Uterus (tissue), 2 donors: ENCODE results near the gene ZBTB7C.

Experiments used
- CTCF ChIP-seq, 4 experiments: fragments of 200-600 bp in 2 of 4; fragments of 450-650 bp in 2 of 4; sonication (generic) in 2 of 4; IDR thresholded peaks; one replicate each; pipeline ENCODE4 v1.5.1; 2016 to 2019; ENCODE audit warnings: antibody characterized with exemption in 4 of 4, mild to moderate bottlenecking in 2 of 4, moderate library complexity in 1 of 4
- POLR2A ChIP-seq, 2 donors: fragments of 450-650 bp; IDR thresholded peaks; one replicate each; pipeline ENCODE4 v1.6.1; 2016; ENCODE audit warnings: antibody characterized with exemption in 2 of 2, mild to moderate bottlenecking in 1 of 2, moderate library complexity in 1 of 2

- no peak for TF ChIP-seq CTCF (IDR thresholded peaks at IDR 0.05)
- TF ChIP-seq POLR2A (IDR thresholded peaks at IDR 0.05) = no peak
These were observed 257.6 kb downstream of the ZBTB7C start for GRCh38 chr18:48151421-48152065.
